ENCODE data around the gene SH3D19.

Gene SH3D19

DNA sequence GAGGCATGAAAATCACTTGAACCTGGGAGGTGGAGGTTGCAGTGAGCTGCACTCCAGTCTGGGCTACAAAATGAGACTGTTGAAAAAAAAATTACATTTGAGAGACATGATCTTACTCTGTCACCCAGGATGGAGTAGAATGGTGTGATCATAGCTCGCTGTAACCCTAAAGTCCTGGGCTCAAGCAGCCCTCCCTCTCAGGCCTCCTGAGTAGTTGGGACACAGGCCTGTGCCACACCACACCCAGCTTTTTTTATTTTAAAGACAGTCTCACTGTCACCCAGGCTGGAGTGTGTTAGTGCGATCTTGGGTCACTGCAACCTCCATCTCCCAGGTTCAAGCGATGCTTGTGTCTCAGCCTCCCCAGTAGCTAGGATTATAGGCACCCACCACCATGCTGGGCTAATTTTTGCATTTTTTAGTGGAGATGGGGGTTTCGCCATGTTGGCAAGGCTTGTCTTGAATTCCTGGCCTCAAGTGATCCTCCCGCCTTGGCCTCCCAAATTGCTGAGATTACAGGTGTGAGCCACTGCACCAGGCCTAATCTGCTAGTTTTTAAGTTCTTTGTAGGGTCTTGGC is 219.9 kb downstream of the SH3D19 start:
- no peak overlapping the region for H3K4me3 ChIP-seq (ENCODE audit: low read depth, low read length)
- DNase-seq (ENCODE audit: low read depth): no peak
- in situ Hi-C loops (cut with HindIII; ENCODE audit: low sequenced_read_pairs): loop anchor here (25.0 kb wide), 1 partner anchor 507 kb away; no protein-coding TSS in a partner anchor
- TF ChIP-seq, protein P1, sequence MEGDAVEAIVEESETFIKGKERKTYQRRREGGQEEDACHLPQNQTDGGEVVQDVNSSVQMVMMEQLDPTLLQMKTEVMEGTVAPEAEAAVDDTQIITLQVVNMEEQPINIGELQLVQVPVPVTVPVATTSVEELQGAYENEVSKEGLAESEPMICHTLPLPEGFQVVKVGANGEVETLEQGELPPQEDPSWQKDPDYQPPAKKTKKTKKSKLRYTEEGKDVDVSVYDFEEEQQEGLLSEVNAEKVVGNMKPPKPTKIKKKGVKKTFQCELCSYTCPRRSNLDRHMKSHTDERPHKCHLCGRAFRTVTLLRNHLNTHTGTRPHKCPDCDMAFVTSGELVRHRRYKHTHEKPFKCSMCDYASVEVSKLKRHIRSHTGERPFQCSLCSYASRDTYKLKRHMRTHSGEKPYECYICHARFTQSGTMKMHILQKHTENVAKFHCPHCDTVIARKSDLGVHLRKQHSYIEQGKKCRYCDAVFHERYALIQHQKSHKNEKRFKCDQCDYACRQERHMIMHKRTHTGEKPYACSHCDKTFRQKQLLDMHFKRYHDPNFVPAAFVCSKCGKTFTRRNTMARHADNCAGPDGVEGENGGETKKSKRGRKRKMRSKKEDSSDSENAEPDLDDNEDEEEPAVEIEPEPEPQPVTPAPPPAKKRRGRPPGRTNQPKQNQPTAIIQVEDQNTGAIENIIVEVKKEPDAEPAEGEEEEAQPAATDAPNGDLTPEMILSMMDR (IDR thresholded peaks at IDR 0.05; ENCODE audit: low read depth, low read length, missing control alignments): no peak

DNA sequence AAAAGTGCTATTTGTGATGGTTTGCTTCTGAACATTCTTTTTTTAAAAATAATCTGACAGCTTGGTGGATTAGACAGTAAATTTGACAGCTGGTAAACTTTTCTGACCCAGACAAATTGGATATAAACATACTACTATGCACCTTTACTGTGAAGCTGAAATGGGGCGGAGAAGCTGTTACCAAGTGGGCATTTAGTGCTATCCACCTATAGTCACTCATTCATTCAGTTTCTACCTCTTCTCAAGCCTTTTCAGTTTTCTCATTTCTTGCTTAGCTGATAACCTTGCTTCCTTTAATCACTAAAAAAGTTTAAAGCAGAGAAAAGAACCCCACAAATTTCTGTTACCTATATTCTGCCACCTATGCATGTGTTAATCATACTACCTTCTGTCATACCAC is 220.8 kb downstream of the SH3D19 start:
- H3K4me3 ChIP-seq (ENCODE audit: low read depth, low read length): no peak overlapping the region
- DNase-seq (ENCODE audit: low read depth): no peak
- in situ Hi-C loops (cut with HindIII; ENCODE audit: low sequenced_read_pairs): loop anchor here (25.0 kb wide), 1 partner anchor 508 kb away; no protein-coding TSS in a partner anchor
- TF ChIP-seq, protein P1 (IDR thresholded peaks at IDR 0.05; ENCODE audit: low read depth, low read length, missing control alignments): no peak

DNA sequence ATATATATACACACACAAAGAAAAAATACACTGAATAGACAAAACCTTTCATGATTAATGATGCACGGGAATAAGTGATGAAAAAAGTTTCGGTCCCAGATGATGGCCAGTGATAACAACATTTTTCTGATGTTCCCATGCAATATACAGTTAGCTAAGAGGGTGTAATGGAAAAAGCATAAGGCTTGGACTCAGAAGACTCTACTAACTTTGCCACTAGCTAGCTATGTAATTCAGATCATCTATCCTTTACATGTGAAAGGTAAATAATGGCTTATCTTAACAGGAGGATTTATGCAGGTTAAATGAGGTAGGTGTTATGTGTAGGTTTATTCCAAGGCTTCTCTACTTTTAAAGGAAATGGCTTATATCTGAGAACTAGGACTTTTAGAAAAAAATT is 221.6 kb downstream of the SH3D19 start:
- in situ Hi-C loops (cut with HindIII; ENCODE audit: low sequenced_read_pairs): loop anchor here (25.0 kb wide), 1 partner anchor 509 kb away; no protein-coding TSS in a partner anchor
- TF ChIP-seq, protein P1 (IDR thresholded peaks at IDR 0.05; ENCODE audit: low read depth, low read length, missing control alignments): no peak
- DNase-seq (ENCODE audit: low read depth): no peak
- H3K4me3 ChIP-seq (ENCODE audit: low read depth, low read length): no peak overlapping the region

DNA sequence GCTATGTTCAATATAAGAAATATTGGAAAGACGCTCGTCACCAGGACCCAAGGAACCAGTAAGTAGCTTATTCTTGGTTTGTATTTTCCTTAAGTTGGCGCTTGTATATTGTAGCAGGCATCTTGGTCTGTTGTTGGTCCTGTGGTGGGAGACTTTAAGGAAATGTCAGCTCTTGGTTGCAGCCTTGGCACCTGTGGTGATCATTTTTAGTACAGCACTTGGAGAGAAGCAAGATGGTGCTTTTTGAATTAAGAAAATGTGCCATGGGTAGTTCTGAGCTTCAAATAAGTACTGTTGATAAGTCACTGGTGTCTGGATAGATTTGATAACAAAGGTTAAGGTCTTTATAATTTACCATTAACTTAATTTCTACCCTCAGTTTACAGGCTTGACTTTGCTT is 224.9 kb downstream of the SH3D19 start:
- H3K4me3 ChIP-seq (ENCODE audit: low read depth, low read length): peak overlapping the region; percentile 100
- DNase-seq (ENCODE audit: low read depth): no peak
- in situ Hi-C loops (cut with HindIII; ENCODE audit: low sequenced_read_pairs): loop anchor here (25.0 kb wide), 1 partner anchor 512 kb away; no protein-coding TSS in a partner anchor
- TF ChIP-seq, protein P1 (IDR thresholded peaks at IDR 0.05; ENCODE audit: low read depth, low read length, missing control alignments): no peak

DNA sequence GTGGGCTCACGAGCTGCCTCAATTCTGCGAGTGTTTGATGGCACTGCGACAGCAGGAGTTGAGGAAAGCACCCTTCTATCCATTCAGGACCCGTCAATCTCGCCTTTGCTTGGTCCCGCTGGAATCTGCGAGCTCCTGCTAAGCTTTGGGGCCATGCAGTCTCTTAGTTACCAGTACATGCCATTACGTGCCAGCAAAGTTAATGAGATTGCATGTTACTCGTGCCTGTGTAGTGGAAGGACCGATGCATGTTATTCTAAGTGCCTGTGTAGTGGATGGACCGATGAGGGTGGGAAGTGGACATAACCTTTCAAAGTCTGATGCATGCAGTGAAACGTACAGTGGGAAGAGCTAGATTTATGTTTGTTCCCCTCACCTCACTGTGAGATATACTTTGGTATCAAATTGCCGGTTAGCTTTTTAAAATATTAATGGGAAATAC is 225.4 kb downstream of the SH3D19 start:
- DNase-seq (ENCODE audit: low read depth): no peak
- in situ Hi-C loops (cut with HindIII; ENCODE audit: low sequenced_read_pairs): loop anchor here (25.0 kb wide), 1 partner anchor 512 kb away; no protein-coding TSS in a partner anchor
- H3K4me3 ChIP-seq (ENCODE audit: low read depth, low read length): peak overlapping the region; percentile 100
- TF ChIP-seq, protein P1 (IDR thresholded peaks at IDR 0.05; ENCODE audit: low read depth, low read length, missing control alignments): no peak

DNA sequence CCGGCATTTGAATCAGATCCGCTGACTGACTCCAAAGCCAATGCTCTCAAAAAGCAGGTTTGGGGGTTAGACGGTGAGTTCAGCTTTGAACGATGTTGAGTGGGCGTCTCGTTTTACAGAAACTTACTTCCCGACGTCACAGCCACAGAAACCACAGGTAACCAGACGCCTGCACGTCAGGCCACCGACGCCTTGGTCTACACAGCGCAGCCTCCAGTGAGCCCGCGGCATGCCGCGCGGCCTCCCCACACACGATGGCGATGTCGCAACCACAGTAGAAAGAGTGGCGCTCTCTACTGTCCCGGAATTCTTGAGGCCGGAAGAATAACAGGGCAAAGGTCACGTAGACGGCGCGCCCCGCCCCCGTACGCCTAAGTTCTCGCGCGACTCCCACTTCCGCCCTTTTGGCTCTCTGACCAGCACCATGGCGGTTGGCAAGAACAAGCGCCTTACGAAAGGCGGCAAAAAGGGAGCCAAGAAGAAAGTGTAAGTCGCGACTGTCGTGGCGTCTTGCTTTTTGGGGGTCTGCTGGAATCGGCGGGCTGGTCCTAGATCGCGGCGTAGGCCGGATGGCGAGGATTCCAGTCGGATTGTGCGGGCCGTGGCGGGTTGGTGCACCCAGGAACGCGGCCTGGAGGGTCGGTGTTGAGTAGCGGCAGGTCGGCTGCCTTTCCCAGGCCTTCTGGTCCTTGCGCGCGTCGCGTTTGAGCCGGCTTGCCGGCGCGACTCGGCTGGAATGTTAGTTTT is 226.0 kb downstream of the SH3D19 start, which contains the start of gene RPS3A:
Gene RPS3A, plus strand, starts transcription at position 400 of the 747 bp plus-strand sequence. Its CDS starts 25 bp downstream, at position 425.
- peak; percentile 96 for DNase-seq (ENCODE audit: low read depth)
- in situ Hi-C loops (cut with HindIII; ENCODE audit: low sequenced_read_pairs): no loop called here
- peak within 1 kb of the TSS; percentile 100 for H3K4me3 ChIP-seq (ENCODE audit: low read depth, low read length)
- TF ChIP-seq, protein P1 (IDR thresholded peaks at IDR 0.05; ENCODE audit: low read depth, low read length, missing control alignments): peak; percentile 90

Measured in astrocyte of the cerebellum (primary cell).